ENCODE data around the gene RNF112.

RNF112 gene

GRCh38 chr17:19388791-19389785, 21.9 kb upstream of the RNF112 start:
- no peak for DNase-seq (ENCODE audit: low spot score)

DNA sequence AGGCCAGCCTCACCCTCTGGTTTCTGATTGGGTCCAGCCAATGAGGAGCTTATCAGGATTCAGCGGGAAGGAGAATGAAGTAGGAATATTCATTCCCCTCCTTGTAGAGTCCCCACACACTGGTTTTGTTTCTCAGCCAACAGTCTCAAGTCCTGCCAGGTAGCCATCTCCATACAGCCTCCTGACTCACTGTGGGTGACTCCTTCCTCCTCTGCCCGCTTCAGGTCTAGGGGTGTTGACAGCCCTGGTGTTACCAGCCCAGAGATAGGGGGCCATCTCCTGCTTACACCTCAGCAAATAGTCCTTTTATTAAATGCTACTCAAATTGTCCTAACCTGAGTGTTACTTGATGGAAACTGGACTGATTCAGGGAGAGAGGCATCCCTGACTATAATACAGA, 20.1 kb upstream of the RNF112 start:
- DNase-seq (ENCODE audit: low spot score): no peak

DNA sequence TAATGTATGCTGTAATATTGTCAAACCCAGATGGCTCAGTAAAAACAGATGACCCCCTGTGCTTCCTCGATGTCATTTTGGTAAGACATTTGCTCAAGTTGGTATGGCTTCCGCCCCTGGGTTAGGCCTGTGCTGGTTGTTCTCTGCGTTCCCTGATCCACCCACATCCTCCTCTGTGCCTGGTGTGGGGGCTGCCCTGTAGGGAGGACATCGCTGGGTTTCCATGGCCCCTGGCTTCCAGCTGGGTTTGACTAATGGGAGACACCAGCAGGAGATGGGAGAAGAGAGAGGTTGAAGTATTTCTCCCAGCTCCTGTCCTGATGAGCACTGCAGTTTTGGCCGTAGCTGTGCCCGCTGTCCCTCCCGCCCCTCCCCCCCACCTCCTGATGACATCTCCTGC, 19.6 kb upstream of the RNF112 start:
- DNase-seq (ENCODE audit: low spot score): no peak

DNA sequence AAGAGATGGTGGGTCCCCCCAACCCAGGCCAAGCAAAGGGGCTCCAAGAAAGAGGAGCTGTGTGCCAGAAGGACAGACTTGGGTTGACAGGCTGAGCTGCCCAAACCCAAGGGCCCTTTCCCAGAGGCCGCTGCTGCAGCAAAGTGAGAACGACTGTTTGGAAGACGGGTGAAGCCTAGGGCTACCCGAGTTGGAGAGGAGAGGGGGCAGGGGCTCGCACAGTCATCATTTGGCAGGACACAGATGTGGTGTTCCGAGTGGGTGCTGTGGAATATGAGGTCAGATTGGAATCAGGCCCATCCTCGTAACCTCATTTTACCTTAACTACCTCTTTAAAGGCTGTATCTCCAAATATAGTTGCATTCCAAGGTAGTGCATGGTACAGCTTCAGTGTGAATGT, 18.7 kb upstream of the RNF112 start:
- DNase-seq (ENCODE audit: low spot score): no peak

DNA sequence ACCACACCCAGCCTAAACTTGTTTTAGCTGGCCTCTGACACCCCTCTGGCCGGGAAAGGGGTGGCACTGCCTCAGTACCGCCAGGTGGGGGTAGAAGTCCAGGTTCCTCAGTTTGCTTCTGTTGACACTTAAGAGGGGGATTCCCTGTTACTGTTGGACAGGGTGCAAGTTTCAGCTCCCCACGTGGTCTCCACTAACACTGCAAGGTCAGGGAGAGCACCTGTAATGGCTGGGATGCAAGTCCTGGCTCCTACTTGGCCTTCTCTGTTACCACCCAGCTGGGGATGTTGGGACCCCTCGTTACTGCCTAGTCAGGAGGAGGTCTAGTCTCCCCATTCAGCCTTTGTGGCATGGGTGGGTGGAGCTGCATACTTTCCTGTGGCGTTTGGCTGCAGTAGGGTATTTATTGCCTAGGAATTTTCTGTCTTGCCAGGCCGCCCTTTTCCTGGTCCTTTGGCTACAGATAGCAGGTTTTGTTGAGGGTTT, 13.4 kb upstream of the RNF112 start:
- no peak for DNase-seq (ENCODE audit: low spot score)

GRCh38 chr17:19398301-19399181, 12.5 kb upstream of the RNF112 start:
- no peak for DNase-seq (ENCODE audit: low spot score)

DNA sequence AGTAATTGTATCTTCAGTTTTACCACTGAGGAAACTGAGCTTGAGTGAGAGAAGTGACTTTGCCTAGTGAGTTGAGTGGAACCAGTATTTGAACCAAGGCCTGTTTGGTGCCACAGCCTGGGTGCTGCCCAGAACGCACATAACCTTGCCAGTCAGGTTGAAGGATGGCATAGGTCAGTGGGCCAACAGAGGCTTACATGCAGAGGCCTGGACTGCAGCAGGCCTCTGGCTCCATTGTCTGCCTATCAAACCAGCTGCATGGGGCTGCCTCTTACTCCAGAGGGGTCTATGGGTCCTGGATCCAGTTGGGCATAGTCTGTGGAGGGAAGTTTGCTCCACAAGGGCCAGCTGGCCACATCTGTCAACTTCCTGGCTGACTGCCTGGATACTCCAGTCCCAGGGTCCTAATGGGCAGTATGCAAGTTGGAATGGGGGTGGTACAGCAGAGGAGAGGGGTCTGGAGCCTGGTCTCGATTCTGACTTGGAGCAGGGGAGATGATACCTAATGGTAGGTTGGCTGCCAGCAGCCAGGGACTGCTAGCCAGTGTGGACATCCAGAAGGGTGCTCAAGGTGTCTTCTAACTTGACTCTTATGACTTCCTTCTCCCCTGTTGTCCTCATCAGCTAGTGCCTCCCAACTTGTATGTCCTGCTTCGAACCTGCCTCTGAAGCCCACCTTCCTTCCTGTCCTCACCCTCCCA, 11.1 kb upstream of the RNF112 start:
- no peak for DNase-seq (ENCODE audit: low spot score)

DNA sequence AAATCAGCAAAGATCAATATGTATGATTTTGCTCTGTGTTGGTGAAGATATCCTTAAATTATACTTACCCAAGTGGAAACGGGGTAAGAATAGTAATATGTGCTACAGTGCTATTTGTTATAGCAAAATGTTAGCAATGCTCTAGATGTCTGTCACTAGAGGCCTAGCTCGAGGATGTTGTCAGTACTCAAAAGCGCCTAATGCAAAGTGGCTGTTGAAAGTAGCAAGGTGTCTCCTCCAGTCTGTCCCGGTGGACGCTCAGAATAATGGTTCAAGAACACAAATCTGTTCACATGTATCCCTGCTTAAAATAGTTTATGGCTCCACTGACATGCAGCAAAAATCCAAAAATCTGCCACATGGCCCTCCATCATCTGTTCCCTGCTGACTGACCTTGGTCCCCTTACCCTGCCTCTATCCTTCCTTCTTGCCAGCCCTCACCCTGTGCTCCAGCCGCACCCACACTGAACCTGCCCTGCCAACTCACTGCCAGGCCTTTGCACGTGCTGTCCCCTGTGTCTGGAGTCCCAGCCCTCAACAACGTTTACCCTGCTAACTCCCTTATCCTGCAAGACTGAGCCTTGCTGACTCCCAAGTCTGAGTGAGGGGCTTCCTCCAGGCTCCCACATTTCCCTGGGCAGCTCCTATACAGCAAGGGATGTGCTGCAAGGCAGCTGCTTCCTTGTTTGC, 9.6 kb upstream of the RNF112 start:
- no peak for DNase-seq (ENCODE audit: low spot score)

GRCh38 chr17:19402171-19402570, 8.9 kb upstream of the RNF112 start:
- no peak for DNase-seq (ENCODE audit: low spot score)

- DNase-seq (ENCODE audit: low spot score): no peak
Measured at GRCh38 chr17:19403021-19403420, 8.0 kb upstream of the RNF112 start.

GRCh38 chr17:19404264-19404663, 6.8 kb upstream of the RNF112 start:
- DNase-seq (ENCODE audit: low spot score): no peak

GRCh38 chr17:19405114-19405513, 5.9 kb upstream of the RNF112 start:
- DNase-seq (ENCODE audit: low spot score): no peak

- DNase-seq (ENCODE audit: low spot score): no peak
Measured at GRCh38 chr17:19407601-19408345, 3.3 kb upstream of the RNF112 start.

- no peak for DNase-seq (ENCODE audit: low spot score)
Measured at GRCh38 chr17:19408346-19408710, 2.7 kb upstream of the RNF112 start.

- DNase-seq (ENCODE audit: low spot score): no peak
Measured at GRCh38 chr17:19409066-19409465, 2.0 kb upstream of the RNF112 start.

DNA sequence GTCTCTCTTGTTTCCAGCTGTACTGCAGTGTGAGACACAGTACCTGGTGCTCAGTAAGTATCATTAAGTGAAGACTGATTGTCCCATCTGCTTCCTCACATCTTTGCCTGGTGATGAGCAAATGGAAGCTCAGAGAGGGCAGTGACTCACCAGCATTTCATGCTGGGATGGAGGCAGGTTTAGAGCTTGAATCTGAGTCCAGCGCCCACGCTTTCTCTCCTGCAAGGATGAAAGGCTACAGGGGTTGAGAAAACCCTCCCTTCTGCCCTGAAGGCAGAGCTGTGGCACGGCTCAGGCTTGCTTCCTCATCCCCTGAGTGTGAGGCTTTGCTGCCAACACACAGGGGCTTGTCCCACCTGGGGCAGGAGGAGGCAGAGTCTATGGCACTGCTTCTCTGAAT, 1.5 kb upstream of the RNF112 start:
- DNase-seq (ENCODE audit: low spot score): no peak

- DNase-seq (ENCODE audit: low spot score): no peak
Measured at GRCh38 chr17:19410091-19410490, 941 bp upstream of the RNF112 start.

DNA sequence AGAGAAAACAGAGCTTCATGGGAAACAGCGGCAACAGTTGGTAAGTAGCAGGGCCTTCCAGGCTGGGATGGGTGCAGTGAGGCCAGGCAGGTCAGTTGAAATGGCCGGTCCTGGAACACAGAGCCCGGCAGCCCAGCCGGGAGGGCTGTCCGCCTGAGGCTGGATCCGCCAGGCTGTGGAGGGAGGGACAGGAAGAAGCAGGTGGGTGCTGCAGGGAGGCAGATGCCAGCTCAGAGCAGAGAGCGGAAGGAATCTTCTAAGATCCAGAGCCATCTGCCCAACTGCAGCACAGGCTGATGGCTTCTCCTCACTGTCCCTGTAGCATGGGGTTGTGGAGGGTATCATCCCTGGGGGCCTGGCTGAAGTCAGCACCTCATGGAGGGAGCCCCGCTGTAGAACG, 599 bp downstream of the RNF112 start:
- DNase-seq (ENCODE audit: low spot score): no peak

GRCh38 chr17:19412510-19412909, 1.5 kb downstream of the RNF112 start:
- DNase-seq (ENCODE audit: low spot score): no peak

DNA sequence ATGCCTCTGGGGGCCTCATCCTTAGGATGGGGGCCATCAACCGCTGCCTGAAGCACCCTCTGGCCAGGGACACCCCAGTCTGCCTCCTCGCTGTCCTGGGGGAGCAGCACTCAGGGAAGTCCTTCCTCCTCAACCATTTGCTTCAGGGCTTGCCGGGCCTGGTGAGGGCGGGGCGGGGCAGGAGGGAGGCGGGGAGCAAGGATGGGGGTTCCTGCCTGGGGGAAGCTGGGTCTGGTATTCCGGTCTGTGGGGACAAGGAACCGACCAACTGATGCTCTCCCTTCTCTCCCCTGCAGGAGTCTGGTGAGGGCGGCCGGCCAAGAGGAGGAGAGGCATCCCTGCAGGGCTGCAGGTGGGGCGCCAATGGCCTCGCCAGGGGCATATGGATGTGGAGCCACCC, 2.0 kb downstream of the RNF112 start:
- DNase-seq (ENCODE audit: low spot score): no peak

GRCh38 chr17:19413761-19414160, 2.7 kb downstream of the RNF112 start:
- DNase-seq (ENCODE audit: low spot score): no peak
